ENCODE results near the gene CPT1C. TPM values are rescaled to one million over a fixed set of nuclear protein-coding genes. Genes with fewer than 3 reads are reported as not detected.

CPT1C gene
- total and polyA plus RNA-seq, 2 donors (not counting 3 experiments of a cell fraction or from before 2014, with no cell fraction given) = 45.7 to 80.8 TPM

DNA sequence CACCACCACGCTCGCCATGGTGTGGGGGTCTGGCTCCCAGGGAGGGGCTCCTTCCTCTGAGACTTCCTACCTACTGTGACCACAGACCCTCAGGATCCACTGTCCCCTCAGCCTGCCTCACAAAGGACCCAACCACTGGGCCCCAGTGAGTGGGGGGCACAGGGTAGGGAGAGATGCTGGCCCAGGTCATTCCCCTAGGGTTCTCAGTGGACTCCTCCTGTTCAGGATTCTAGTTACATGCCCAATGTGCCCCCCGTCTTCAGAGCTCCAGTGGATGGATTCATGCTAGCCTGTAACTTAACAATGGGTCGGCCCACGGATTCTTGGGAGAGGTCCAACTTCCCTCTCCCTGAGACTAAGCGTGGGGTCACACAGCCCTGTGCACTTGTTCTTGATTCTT, 72.3 kb downstream of the CPT1C start, which contains the start of gene TSKS:
TSKS (minus strand) TSS at position 77 of the 400 bp plus-strand sequence; CDS start at position 18, 59 bp downstream.
- FAIRE-seq = no peak
- TF ChIP-seq GATA2 (IDR thresholded peaks at IDR 0.05; ENCODE audit: insufficient read depth, insufficient read length, low read depth, low read length) (no peak), FOS (IDR thresholded peaks at IDR 0.05; ENCODE audit: borderline replicate concordance, insufficient read depth, low read length) (no peak), POLR2AphosphoS5 (IDR thresholded peaks at IDR 0.05; ENCODE audit: insufficient read depth, low read depth, low read length) (no peak), EZH2 (IDR thresholded peaks at IDR 0.05; ENCODE audit: borderline replicate concordance, low read depth, low read length, severe bottlenecking) (no peak), JUN (IDR thresholded peaks at IDR 0.05; ENCODE audit: borderline replicate concordance, insufficient read depth, insufficient read length, low read depth) (no peak), POLR2A (IDR thresholded peaks at IDR 0.05; ENCODE audit: low read depth, low read length) (no peak), MYC (IDR thresholded peaks at IDR 0.05; ENCODE audit: low read depth, low read length) (no peak)
- TF ChIP-seq, protein P1, sequence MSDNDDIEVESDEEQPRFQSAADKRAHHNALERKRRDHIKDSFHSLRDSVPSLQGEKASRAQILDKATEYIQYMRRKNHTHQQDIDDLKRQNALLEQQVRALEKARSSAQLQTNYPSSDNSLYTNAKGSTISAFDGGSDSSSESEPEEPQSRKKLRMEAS (IDR thresholded peaks at IDR 0.05; ENCODE audit: insufficient read depth, insufficient read length) = no peak
- TF ChIP-seq, protein P2, sequence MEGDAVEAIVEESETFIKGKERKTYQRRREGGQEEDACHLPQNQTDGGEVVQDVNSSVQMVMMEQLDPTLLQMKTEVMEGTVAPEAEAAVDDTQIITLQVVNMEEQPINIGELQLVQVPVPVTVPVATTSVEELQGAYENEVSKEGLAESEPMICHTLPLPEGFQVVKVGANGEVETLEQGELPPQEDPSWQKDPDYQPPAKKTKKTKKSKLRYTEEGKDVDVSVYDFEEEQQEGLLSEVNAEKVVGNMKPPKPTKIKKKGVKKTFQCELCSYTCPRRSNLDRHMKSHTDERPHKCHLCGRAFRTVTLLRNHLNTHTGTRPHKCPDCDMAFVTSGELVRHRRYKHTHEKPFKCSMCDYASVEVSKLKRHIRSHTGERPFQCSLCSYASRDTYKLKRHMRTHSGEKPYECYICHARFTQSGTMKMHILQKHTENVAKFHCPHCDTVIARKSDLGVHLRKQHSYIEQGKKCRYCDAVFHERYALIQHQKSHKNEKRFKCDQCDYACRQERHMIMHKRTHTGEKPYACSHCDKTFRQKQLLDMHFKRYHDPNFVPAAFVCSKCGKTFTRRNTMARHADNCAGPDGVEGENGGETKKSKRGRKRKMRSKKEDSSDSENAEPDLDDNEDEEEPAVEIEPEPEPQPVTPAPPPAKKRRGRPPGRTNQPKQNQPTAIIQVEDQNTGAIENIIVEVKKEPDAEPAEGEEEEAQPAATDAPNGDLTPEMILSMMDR (IDR thresholded peaks at IDR 0.05; ENCODE audit: extremely low read depth in 1 of 2, insufficient read depth in 1 of 2, low read depth in 1 of 2, low read length in 2 of 2) = no peak
- H3K4me3 ChIP-seq (replicated peaks in 1 of 3; ENCODE audit: insufficient read depth in 1 of 3, low read depth in 1 of 3, low read length in 3 of 3) = no peak within 1 kb of the TSS
- dilution Hi-C loops (cut with MboI; ENCODE audit: extremely low pct_ligation_motif_present, low sequenced_read_pairs) = no loop called here
- H3K27ac ChIP-seq (ENCODE audit: insufficient read depth, low read depth, low read length) = no peak within 1 kb of the TSS
- no TSS peak for BruUV-seq (replicated peaks)
- H3K9ac ChIP-seq (replicated peaks; ENCODE audit: extremely low read depth, insufficient read depth, low read length) = no peak within 1 kb of the TSS
- no peaks in the 10 kb centered on the region for H3K9me3 ChIP-seq (replicated peaks; ENCODE audit: control insufficient read depth, insufficient read depth, low read length)
- H4K20me1 ChIP-seq (replicated peaks; ENCODE audit: control insufficient read depth, extremely low read depth, insufficient read depth, low read length) = no peaks in the 10 kb centered on the region
- no peaks in the 10 kb centered on the region for H3K9me1 ChIP-seq (replicated peaks; ENCODE audit: control insufficient read depth, extremely low read depth, insufficient read depth, low read length)
- H3K27me3 ChIP-seq (ENCODE audit: control insufficient read depth in 2 of 2, insufficient read depth in 2 of 2, low read length in 2 of 2) = no peaks in the 10 kb centered on the region
- H3K36me3 ChIP-seq (ENCODE audit: control insufficient read depth in 2 of 2, extremely low read depth in 1 of 2, insufficient read depth in 2 of 2, low read length in 2 of 2) = no peaks in the 10 kb centered on the region
- intact Hi-C loops (cut with micrococcal nuclease) = no loop called here
- no peak within 1 kb of the TSS for H3K4me2 ChIP-seq (ENCODE audit: insufficient read depth, low read length)
- peaks cover 13% of the 10 kb centered on the region for H3K79me2 ChIP-seq (ENCODE audit: control insufficient read depth, insufficient read depth, low read length)
- H3K4me1 ChIP-seq (ENCODE audit: control insufficient read depth, extremely low read depth, insufficient read depth, low read length) = peaks cover 9% of the 10 kb centered on the region
- H2AFZ ChIP-seq (ENCODE audit: low read depth, low read length) = no peak within 1 kb of the TSS
- CTCF ChIA-PET = no interaction called here
- POLR2A ChIA-PET = interaction anchor here (0.7 kb wide), 1 partner anchor 102 kb away, joined by 4 read pairs; no protein-coding TSS in a partner anchor
- DNase-seq (ENCODE audit: low read depth, low spot score) = no peak

Small RNA genes lying within 50 kb of the gene (microRNA-seq; reads per million reads assigned to microRNA genes)
- gene MIR5088 (ENCODE audit: borderline number of aligned reads, borderline replicate concordance) = not detected

Small RNA genes lying within 50 kb of the gene (small RNA-seq; reads per million reads assigned to genes)
- gene MIR5088 (ENCODE audit: insufficient read depth, insufficient read length, low read depth, low replicate concordance) = not detected

Other genes with a start within 250 kb of the CPT1C start
- 0.13 and 0.25 TPM in 2 replicates for gene SLC17A7, start 249.6 kb upstream of the CPT1C start, total RNA-seq
- 0.06 and 0.07 TPM in 2 replicates for gene SLC17A7, start 249.6 kb upstream of the CPT1C start, polyA plus RNA-seq
- gene PIH1D1, start 239.3 kb upstream of the CPT1C start, total RNA-seq = 84.1 and 86.9 TPM in 2 replicates
- 72.6 and 83.2 TPM in 2 replicates for gene PIH1D1, start 239.3 kb upstream of the CPT1C start, polyA plus RNA-seq
- 27.6 and 38.8 TPM in 2 replicates for gene ALDH16A1, start 237.9 kb upstream of the CPT1C start, total RNA-seq
- 33.2 and 42.3 TPM in 2 replicates for gene ALDH16A1, start 237.9 kb upstream of the CPT1C start, polyA plus RNA-seq
- 4.7 and 5.7 TPM in 2 replicates for gene FLT3LG, start 216.9 kb upstream of the CPT1C start, total RNA-seq
- gene FLT3LG, start 216.9 kb upstream of the CPT1C start, polyA plus RNA-seq = 5.0 and 5.6 TPM in 2 replicates
- gene RPL13A, start 203.5 kb upstream of the CPT1C start, total RNA-seq = 2,291 and 2,318 TPM in 2 replicates
- gene RPL13A, start 203.5 kb upstream of the CPT1C start, polyA plus RNA-seq = 4,148 and 5,694 TPM in 2 replicates
- 1,764 and 1,843 TPM in 2 replicates for gene RPS11, start 194.7 kb upstream of the CPT1C start, total RNA-seq
- gene RPS11, start 194.7 kb upstream of the CPT1C start, polyA plus RNA-seq = 4,411 and 4,760 TPM in 2 replicates
- gene FCGRT, start 178.5 kb upstream of the CPT1C start, total RNA-seq = 98.2 and 134 TPM in 2 replicates
- gene FCGRT, start 178.5 kb upstream of the CPT1C start, polyA plus RNA-seq = 197 and 215 TPM in 2 replicates
- gene RCN3, start 163.1 kb upstream of the CPT1C start, total RNA-seq = 94.4 and 96.1 TPM in 2 replicates
- 52.7 and 68.3 TPM in 2 replicates for gene RCN3, start 163.1 kb upstream of the CPT1C start, polyA plus RNA-seq
- gene NOSIP, start 110.6 kb upstream of the CPT1C start, total RNA-seq = 77.5 and 79.8 TPM in 2 replicates
- 128 and 199 TPM in 2 replicates for gene NOSIP, start 110.6 kb upstream of the CPT1C start, polyA plus RNA-seq
- 1.5 and 2.6 TPM in 2 replicates for gene PRRG2, start 109.8 kb upstream of the CPT1C start, total RNA-seq
- gene PRRG2, start 109.8 kb upstream of the CPT1C start, polyA plus RNA-seq = 2.9 and 3.0 TPM in 2 replicates
- 35.6 and 37.0 TPM in 2 replicates for gene PRR12, start 99.9 kb upstream of the CPT1C start, total RNA-seq
- 1.6 and 1.9 TPM in 2 replicates for gene PRR12, start 99.9 kb upstream of the CPT1C start, polyA plus RNA-seq
- gene RRAS, start 51.0 kb upstream of the CPT1C start, total RNA-seq = 84.8 and 89.5 TPM in 2 replicates
- gene RRAS, start 51.0 kb upstream of the CPT1C start, polyA plus RNA-seq = 250 and 329 TPM in 2 replicates
- gene SCAF1, start 48.9 kb upstream of the CPT1C start, total RNA-seq = 75.8 and 83.8 TPM in 2 replicates
- 9.6 and 13.3 TPM in 2 replicates for gene SCAF1, start 48.9 kb upstream of the CPT1C start, polyA plus RNA-seq
- 73.5 and 79.1 TPM in 2 replicates for gene IRF3, start 25.3 kb upstream of the CPT1C start, total RNA-seq
- gene IRF3, start 25.3 kb upstream of the CPT1C start, polyA plus RNA-seq = 64.8 and 92.1 TPM in 2 replicates
- gene BCL2L12, start 25.2 kb upstream of the CPT1C start, total RNA-seq = 52.4 and 58.5 TPM in 2 replicates
- gene BCL2L12, start 25.2 kb upstream of the CPT1C start, polyA plus RNA-seq = 49.8 and 62.2 TPM in 2 replicates
- gene PRMT1, start 13.8 kb upstream of the CPT1C start, total RNA-seq = 234 and 242 TPM in 2 replicates
- 542 and 599 TPM in 2 replicates for gene PRMT1, start 13.8 kb upstream of the CPT1C start, polyA plus RNA-seq
- gene ADM5, start 1.5 kb upstream of the CPT1C start, total RNA-seq = 3.3 and 4.4 TPM in 2 replicates
- gene ADM5, start 1.5 kb upstream of the CPT1C start, polyA plus RNA-seq = 3.3 and 4.5 TPM in 2 replicates
- not detected in 2 replicates for gene TSKS, start 72.2 kb downstream of the CPT1C start, total RNA-seq
- gene TSKS, start 72.2 kb downstream of the CPT1C start, polyA plus RNA-seq = 0.03 TPM in 1 of 2 replicates, not detected in the other
- gene AP2A1, start 75.9 kb downstream of the CPT1C start, total RNA-seq = 108 TPM in 2 replicates
- gene AP2A1, start 75.9 kb downstream of the CPT1C start, polyA plus RNA-seq = 113 and 114 TPM in 2 replicates
- gene FUZ, start 122.2 kb downstream of the CPT1C start, total RNA-seq = 14.0 and 15.3 TPM in 2 replicates
- gene FUZ, start 122.2 kb downstream of the CPT1C start, polyA plus RNA-seq = 12.3 and 14.5 TPM in 2 replicates
- 55.8 and 62.9 TPM in 2 replicates for gene MED25, start 127.2 kb downstream of the CPT1C start, total RNA-seq
- 28.3 and 31.7 TPM in 2 replicates for gene MED25, start 127.2 kb downstream of the CPT1C start, polyA plus RNA-seq
- 184 and 187 TPM in 2 replicates for gene PTOV1, start 160.0 kb downstream of the CPT1C start, total RNA-seq
- gene PTOV1, start 160.0 kb downstream of the CPT1C start, polyA plus RNA-seq = 116 and 125 TPM in 2 replicates
- gene PNKP, start 176.5 kb downstream of the CPT1C start, total RNA-seq = 112 and 114 TPM in 2 replicates
- gene PNKP, start 176.5 kb downstream of the CPT1C start, polyA plus RNA-seq = 39.4 and 48.4 TPM in 2 replicates
- gene AKT1S1, start 186.2 kb downstream of the CPT1C start, total RNA-seq = 61.9 and 64.2 TPM in 2 replicates
- 68.3 and 76.8 TPM in 2 replicates for gene AKT1S1, start 186.2 kb downstream of the CPT1C start, polyA plus RNA-seq
- gene TBC1D17, start 186.6 kb downstream of the CPT1C start, total RNA-seq = 36.1 and 39.3 TPM in 2 replicates
- 34.2 and 37.4 TPM in 2 replicates for gene TBC1D17, start 186.6 kb downstream of the CPT1C start, polyA plus RNA-seq
- gene IL4I1, start 205.8 kb downstream of the CPT1C start, total RNA-seq = 5.6 and 9.1 TPM in 2 replicates
- gene IL4I1, start 205.8 kb downstream of the CPT1C start, polyA plus RNA-seq = 5.0 and 7.4 TPM in 2 replicates
- gene ATF5, start 238.1 kb downstream of the CPT1C start, total RNA-seq = 38.0 and 46.0 TPM in 2 replicates
- 23.2 and 30.4 TPM in 2 replicates for gene ATF5, start 238.1 kb downstream of the CPT1C start, polyA plus RNA-seq
- gene NUP62, start 238.4 kb downstream of the CPT1C start, total RNA-seq = 83.2 and 93.7 TPM in 2 replicates
- gene NUP62, start 238.4 kb downstream of the CPT1C start, polyA plus RNA-seq = 28.8 and 32.0 TPM in 2 replicates